HG03025 (cell line): ENCODE results near the gene COL25A1.
"Not testable (repeated sequence)": the region's sequence is repeated elsewhere in the genome, so short reads cannot be mapped to it uniquely, and the experiment has no call there.

ENCODE experiments used
- ATAC-seq: cut with Tn5 transposase; IDR thresholded peaks from one replicate; pipeline ENCODE4 v1.9.1; 2021; ENCODE audit warnings: mild to moderate bottlenecking, moderate library complexity; ENCODE audit not compliant: unreplicated experiment, low FRiP score

Gene COL25A1

DNA sequence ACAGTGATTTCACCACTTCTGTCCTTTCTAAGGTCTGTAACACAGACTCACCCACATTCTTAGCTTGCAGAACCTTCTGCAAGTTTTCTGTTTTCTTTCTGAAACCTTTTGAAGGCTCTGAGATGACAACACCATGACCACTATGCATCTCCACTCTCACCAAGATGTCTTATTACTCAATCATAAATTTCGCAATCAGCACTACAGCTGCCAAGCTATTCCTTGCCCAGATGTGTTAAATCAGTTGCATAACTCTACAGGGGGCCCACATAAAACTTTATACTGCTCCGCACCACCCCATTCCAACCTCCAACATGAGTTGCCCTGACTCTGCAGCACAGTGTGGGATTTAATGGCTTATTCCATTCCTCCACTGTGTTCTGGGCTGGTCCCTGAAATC, 229.9 kb downstream of the COL25A1 start:
- ATAC-seq: no peak

- not testable (repeated sequence) for ATAC-seq
Observed at GRCh38 chr4:109070677-109071076, 231.8 kb downstream of the COL25A1 start.

DNA sequence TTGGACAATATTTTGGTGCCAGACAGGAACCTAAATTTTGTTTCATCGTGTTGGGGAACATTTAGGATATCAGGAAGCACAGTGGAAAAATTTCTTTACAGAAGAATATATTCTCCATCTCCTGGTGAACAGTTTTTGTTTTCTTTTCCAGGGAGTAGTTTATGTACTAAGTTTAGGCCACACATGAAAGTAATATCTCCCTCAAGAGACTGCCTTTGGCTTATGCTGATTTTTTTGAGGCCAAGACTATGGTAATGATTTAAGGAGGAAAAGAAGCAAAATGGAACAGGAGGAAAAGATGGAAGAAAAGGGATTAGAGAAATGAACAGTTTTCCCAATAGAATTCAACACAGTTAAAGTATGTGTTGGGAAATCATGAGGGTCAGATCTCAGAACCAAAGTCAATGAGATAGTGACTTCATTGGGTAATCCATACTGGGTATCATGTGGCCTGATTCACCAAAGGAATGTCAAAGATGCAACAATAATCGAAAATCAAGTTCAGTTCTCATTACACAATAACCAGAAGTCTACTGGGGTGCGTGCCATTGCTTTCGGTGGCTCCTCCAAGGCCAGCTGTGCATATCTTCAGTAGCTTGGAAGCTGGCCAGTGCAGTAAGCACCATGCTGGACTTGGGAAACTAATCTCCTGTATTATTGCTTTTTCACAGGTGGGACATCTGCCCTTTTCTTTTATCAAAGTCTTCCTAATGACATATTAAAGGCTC, 234.8 kb downstream of the COL25A1 start:
- no peak for ATAC-seq

DNA sequence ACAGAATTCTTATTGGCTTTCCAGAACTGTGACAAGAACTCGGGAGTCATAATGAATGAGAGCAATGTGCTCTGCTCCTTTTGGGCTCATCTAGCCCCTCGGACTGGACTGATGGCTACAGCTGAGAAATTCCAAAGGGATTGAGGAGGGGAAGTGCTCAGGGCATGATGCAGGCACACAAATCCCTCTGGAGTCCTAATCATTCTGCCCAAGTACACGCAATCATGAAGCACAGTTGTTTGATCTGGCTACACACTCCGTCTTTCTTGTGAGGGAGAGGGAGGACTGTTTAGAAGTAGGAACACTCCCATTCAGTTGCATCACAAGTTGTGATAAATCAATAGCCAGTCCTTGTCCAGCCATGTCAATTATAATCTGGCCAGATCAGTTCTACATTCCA, 237.5 kb downstream of the COL25A1 start:
- no peak for ATAC-seq

DNA sequence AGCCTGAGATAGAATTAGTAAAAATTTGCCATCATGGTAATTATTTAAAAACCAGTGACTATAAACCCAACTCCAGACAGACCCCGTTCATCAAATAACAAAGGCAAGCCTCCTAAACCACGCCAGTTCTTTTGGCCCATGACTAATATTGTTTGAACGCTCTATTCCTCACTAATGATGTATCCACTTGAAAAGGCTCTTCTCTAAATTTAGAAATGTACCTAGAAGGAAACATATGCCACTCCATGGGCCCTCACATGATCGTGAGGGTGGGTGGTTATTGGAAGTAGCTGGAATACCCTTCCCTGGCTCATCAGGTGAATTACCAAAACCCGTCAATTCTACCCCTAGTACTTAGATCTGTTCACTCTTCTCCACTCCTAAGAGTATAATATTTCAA, 249.2 kb downstream of the COL25A1 start:
- ATAC-seq: no peak

DNA sequence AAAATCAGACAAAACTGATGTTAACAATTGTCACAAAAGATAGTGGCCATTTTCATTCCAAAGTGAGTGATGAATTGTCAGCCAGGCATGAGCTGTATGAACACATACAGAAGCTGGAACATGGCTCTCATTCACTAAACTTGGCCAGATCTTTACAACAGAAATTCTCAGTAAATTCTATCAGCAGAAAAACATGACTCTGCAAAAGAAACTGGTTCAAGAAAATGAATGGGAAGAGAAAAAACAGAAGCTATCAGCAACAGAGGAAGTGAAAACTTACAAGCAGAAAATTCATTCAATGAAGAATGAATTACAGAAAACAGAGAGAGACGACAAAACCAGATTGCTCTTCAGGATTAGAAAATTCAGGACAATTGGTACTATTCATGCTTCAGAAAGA, 249.6 kb downstream of the COL25A1 start:
- ATAC-seq: no peak

DNA sequence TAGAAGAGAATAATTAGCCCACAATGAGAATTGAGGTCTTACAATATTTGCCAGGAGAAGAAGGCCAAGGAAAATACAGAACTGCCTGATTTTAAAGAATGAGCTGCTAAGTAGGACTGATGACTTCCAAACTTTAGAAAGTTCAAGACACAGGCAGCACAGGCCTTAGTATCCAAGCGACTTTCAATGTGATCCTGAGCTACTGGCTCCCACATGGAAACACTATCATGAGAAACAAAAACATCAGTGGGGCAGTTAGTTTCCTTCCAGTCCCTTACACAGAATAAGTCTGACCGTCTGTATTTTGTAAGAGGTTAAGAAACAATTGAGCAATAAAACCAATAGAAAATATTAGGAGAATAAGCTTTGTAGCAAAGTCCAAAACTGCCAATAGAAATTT, 251.4 kb downstream of the COL25A1 start:
- no peak for ATAC-seq

- ATAC-seq: no peak
Observed at GRCh38 chr4:109049926-109050325, 252.5 kb downstream of the COL25A1 start.

DNA sequence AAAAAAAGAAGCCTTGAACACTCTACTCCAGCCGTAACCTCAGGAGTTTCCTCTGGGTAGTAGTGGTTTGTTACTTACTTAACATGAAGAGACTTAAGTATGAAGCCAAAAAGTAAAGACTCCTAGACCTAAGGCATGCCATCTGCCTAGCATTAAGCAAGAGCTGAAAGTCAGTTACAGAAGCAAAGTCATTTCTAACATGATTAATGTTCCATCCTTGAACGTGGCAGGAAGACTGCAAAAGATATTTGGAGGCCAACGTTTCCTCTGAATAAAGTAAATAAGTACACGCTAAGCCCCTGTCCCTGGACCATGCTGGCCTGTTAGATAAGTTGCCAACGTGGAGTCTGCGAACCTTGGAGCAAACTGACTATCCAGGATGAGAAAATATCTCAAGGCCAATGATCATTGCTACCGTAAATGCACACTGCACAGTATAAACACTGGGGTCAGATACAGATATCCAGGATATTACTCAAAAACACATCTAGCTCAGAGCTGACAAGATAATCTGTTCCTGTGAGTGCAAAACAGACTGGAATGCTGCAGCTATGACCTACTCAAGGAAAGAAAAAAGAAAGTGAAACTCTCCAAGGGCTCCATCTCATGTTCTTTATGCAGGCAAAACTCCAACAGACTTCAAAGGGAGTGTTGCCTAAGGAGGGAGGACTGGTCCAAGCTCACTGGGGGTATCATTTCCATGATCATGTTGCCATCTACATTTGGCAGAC, 255.8 kb downstream of the COL25A1 start:
- no peak for ATAC-seq

GRCh38 chr4:109044431-109044830, 258.0 kb downstream of the COL25A1 start:
- ATAC-seq: no peak

DNA sequence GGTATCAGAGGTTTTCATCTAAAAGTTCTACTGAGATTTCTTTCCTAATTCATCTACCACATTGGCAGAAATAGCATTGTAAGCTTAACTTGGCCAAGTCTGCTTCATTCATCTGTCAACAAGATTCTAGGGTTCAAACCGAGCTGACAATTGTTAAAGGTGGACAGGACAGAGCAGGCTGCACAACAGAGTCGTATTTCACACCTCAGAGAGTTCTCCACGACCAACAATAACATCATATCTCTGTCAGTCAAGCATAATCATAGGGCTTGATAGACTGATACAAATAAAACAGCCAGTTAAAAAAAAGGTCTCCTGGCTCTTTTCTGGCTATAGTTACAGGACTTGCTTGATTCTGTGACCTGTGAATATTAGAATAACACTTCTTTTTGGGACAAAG, 259.2 kb downstream of the COL25A1 start:
- no peak for ATAC-seq

DNA sequence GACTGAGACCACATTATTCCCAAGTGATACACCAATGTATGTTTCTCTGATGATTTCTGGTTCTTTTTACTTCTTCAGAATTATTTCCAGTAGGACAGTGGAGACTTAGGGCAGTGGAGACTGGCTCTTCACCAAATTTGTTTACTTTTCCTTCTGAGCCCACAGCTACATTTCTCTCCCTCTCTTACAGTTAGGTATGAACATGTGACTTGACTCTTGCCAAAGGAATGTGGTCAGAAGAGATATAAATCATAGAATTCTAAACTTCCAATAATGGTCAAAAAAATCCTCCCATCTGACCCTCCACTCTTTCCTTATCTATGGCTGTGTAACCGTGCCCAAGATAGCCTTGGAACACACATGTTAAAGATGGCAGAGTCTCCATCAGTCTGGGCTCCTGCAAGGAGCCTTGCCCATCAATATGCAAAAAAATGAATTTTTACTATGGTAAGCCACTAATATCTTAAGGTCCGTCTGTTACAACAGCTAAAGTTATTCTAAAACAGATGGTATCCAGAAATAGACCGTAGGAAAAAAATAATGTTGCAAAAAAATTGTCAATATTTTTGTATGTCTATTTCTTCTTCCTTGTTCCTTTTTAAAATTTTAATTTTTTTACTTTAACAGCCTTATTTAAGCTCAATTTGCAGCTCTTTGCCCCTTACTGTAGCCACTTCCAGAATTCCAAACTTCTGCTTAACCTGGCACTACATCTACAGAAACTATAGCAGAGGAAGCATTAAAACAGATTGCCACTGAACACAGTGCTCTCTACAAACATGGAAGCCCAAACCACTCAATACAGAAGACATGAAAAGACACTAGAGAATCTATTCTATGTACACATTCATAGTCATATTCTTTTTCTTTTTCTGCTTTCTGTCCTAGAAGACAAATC, 260.7 kb downstream of the COL25A1 start:
- no peak for ATAC-seq

DNA sequence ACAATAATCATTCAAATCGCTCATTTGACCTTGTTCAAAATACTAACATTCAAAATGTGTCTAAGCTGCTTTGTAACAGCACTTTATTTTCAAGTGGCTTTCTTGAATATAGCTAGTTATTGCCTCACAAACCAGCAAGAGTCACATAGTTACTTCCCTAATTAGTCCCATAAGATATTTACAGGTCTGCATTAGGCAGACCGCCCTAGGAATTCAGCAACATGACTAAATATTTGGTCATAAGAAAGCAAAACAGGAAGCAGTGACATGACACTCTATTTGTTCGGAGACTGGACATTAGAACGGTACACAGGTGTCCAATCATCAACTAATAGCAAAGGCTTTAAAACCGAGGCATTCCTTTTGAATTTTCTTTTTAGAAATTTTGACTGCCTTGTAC, 262.0 kb downstream of the COL25A1 start:
- no peak for ATAC-seq

DNA sequence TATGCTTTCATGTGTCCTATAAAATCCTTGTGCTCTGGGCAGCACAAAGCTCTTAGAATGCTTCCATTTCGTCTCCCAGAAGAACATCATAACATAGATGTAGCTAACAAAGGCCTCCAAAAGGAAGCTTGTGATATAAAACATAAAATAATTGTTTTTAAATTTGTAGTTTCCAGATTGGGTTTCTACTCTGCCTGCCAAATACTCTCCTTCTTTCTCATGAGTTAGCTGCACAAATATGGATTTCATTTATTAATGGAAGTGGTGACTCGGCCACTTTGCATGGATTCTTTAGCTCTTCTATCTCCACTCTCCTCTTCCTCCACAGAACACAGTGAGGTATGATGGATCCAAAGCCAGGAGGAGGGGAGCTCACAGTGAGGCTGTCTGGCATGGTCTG, 265.4 kb downstream of the COL25A1 start:
- ATAC-seq: no peak

DNA sequence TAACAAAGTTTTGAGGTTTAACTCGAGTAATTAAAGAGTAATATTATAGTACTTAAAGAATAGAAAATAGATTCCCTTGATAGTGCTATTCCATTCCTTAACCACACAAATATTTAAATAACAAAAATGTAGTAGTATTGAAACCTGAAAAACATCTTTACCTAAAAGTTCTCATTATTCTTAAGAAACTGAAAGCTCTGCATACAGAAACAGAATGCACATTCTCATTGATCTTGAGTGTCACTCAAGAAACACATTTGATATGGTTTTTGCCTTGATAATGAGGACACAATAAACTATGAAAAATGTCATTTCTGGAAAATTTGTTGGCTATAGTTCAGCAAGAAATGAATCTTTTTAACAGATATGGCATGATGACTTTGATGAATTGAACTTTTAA, 268.5 kb downstream of the COL25A1 start:
- ATAC-seq: no peak

GRCh38 chr4:109032671-109033070, 269.8 kb downstream of the COL25A1 start:
- ATAC-seq: no peak

GRCh38 chr4:109029987-109030386, 272.5 kb downstream of the COL25A1 start:
- no peak for ATAC-seq

GRCh38 chr4:109027016-109027500, 275.4 kb downstream of the COL25A1 start:
- ATAC-seq: no peak

DNA sequence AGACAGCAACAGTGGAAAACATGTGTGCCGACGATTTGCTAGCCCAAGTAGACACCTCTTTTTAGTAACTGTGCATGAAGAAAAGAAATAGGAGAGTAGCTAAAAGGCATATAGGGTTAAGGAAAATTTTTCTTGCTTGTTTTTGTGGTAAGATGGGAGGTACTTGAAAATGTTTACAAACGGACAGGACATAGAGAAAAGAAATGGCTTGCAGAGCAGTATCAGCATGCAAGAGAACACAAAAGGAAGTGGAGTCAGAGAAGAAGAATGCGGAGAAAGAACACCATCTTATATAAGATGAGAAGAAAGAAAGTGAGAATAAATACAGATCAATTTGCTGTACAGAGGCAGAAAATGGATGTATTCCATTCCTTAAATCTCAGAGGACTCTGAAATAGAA, 275.9 kb downstream of the COL25A1 start:
- ATAC-seq: no peak

DNA sequence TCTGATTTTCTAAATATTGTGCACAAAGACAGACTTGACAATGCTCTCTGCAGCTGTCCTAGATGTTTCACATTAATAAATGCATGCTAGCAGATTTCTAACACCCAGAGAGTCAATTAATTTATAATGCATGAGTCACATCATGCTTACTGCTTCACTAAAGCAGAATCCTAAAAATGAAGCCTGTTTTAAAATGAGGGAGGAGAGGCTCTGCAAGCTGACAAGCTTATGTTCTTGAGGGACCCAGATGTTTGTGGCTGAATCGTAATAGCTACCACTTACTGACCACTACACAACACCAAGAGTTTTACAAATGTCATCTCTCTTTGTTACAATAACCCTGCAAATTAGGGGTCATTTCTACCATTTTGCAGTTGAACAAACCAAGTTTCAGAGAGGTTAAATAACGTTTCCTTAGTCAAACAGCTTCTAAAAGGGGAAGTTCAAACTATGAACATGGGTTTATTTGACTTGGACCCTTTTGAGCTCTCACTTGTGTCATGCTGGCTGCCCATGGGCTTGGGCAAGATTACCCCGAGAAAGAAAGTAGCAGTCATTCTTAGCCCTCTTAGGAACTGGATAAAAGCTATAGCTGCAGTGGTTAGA, 276.9 kb downstream of the COL25A1 start:
- ATAC-seq: no peak

DNA sequence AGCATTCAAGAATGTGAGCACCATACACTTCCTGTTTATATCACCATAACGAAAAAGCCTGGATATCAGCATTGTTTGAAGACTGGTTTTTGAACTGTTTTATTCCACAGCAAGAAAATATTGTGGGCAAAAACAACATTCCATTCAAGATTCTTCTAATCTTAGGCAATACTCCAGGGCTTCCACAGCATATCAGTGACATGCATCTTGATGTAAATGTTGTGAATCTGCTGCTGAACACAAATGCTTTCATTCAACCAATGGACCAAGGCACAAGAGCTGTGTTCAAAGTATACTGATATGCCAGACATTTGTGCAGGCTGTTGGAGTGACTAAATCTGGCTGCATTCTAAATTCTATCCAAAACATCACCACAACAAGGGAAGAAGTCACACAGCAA, 279.5 kb downstream of the COL25A1 start:
- ATAC-seq: no peak
